Right lobe of liver (tissue), 4 donors: ENCODE data around the gene TSPYL4.

Source experiments
- CTCF ChIP-seq, 4 donors: fragments of 200-600 bp in 3 of 4; fragments of 450-650 bp in 1 of 4; IDR thresholded peaks; one replicate each; pipeline versions ENCODE4 v1.5.1 to v1.8.0; 2016 to 2022; ENCODE audit warnings: antibody characterized with exemption in 4 of 4, mild to moderate bottlenecking in 2 of 4
- POLR2A ChIP-seq: fragments of 450-650 bp; IDR thresholded peaks from one replicate; pipeline ENCODE4 v1.6.1; 2017; ENCODE audit warnings: antibody characterized with exemption, mild to moderate bottlenecking
- donor health status: DM: no; HTN: no; CAD: no.
- donor health status: DM: no; HTN: no; CAD: no.
- donor health status: DM: no; HTN: yes; CAD: no.

DNA sequence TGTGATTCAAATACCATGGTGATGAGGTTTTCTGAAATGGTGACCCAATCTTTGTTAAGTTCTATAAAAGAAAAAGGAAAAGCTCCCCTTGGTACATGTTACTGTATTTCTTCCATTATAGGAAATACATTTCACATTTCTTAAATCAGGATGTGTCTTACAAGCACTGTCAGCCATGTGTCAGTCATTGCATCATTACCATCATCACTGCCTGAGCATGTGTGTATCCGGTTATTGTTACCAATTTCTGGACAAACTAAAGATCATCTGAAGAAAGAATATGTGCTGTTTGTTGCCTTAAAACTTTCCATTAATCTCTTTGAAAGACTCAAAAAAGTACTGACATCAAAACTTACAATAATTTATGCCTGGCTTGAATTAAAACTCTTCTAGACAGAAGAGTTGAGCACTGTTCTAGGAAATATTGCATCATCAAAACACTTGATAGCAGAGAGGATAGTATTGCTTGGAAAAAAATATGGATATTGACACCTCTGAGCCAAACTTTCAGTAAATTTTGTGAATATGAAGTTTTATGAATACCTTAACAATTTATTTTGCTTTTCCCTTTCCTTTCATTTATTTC is 33.0 kb upstream of the TSPYL4 start:
- TF ChIP-seq CTCF (IDR thresholded peaks at IDR 0.05) (no peak), POLR2A (no peak)
